Measurements from ENCODE around the gene MRFAP1L1. TPM values are rescaled to one million over a fixed set of nuclear protein-coding genes. Genes with fewer than 3 reads are reported as not detected.

The MRFAP1L1 gene
- total RNA-seq, 1 donor from 2014 or later, result 68.8 TPM

- DNase-seq (ENCODE audit: low spot score in 2 of 2, unreplicated experiment in 2 of 2), result no peak
- no peak overlapping the region for H3K27ac Mint-ChIP-seq
- no peaks in the 10 kb centered on the region for H3K27me3 Mint-ChIP-seq (ENCODE audit: low read depth)
- no peaks in the 10 kb centered on the region for H3K36me3 Mint-ChIP-seq
- no peak for TF ChIP-seq CTCF (IDR thresholded peaks at IDR 0.05; ENCODE audit: unreplicated experiment)
- H3K4me1 Mint-ChIP-seq, result peaks cover 9% of the 10 kb centered on the region
- H3K4me3 Mint-ChIP-seq, result no peak overlapping the region
- no peaks in the 10 kb centered on the region for H3K9me3 Mint-ChIP-seq
Observed at GRCh38 chr4:6749340-6750171, 39.9 kb upstream of the MRFAP1L1 start.

- no peak overlapping the region for H3K4me3 Mint-ChIP-seq
- no peaks in the 10 kb centered on the region for H3K9me3 Mint-ChIP-seq
- DNase-seq (ENCODE audit: low spot score in 2 of 2, unreplicated experiment in 2 of 2), result no peak
- H3K27me3 Mint-ChIP-seq (ENCODE audit: low read depth), result no peaks in the 10 kb centered on the region
- no peaks in the 10 kb centered on the region for H3K36me3 Mint-ChIP-seq
- H3K4me1 Mint-ChIP-seq, result peaks cover 9% of the 10 kb centered on the region
- no peak overlapping the region for H3K27ac Mint-ChIP-seq
- TF ChIP-seq CTCF (IDR thresholded peaks at IDR 0.05; ENCODE audit: unreplicated experiment), result no peak
Observed at GRCh38 chr4:6748286-6748685, 38.6 kb upstream of the MRFAP1L1 start.

DNA sequence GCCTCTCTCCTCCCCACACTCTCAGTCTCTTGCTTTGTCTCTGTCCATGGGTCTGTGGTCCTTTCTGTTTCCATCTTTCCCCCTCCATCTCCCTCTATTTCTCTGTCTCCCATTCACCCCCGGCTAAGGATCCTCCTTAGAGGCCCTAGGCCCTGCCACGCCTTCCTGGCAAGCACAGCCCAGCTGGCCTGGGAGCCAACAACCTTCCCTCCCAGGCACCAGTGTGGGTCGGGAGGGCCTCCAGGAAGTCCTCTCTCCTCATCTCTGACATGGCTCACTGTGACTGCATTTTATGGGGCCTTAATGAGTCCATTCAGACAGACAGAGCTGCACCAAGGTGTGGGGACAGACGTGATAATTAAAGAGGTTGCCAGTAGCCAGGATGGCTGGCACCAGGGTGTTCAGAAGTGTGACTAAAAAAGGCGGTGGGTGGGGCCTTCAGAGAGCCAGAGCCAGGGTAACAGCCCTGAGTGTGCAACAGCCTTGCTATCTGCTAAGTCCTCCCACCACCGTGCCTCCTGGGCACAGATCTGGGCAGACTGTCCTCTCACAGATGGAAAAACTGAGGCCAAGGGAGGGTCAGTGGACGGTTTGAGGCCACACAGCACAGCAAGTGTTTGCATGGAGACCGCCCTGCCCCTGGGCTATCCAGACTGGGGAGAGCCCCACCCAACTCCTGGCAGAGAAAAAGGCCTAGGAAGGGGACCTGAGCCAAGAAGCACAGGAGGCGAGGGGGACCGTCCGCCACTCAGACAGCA lies 37.8 kb upstream of the MRFAP1L1 start:
- H3K27ac Mint-ChIP-seq, result no peak overlapping the region

DNA sequence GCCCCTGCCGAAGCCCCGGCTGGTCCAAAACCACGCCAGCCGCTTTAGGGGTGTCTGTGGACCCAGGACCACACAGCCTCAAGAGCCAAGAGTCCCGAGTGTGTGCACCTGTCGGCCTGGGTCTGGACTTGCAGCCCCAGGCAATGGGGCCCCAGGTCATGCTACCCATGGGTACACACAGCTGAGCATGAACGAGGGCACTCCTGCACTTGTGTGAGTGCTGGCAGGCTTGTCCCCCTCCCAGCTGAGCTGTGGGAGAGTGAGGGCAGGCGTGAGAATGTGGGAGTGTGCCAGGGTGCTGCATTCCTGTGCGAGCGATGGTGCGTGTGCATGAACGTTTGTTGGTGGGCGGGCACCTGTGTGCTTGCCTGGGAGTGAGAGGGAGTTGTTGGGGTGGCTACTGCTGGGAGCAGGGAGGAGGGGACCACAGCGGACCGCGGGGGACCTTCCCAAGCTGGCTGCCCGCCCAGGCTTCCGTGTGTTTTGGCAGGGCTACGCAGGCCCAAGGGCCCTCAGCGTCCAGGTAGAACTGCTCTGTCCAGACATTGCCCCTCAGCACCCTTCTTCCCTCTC lies 37.1 kb upstream of the MRFAP1L1 start:
- Mint-ChIP-seq H3K27me3 (ENCODE audit: low read depth) (no peaks in the 10 kb centered on the region), H3K4me1 (peaks cover 9% of the 10 kb centered on the region), H3K36me3 (no peaks in the 10 kb centered on the region), H3K4me3 (no peak overlapping the region), H3K27ac (no peak overlapping the region), H3K9me3 (no peaks in the 10 kb centered on the region)
- DNase-seq (ENCODE audit: low spot score in 2 of 2, unreplicated experiment in 2 of 2), result no peak
- TF ChIP-seq CTCF (IDR thresholded peaks at IDR 0.05; ENCODE audit: unreplicated experiment), result no peak

More for the DNA sequence above, 37.8 kb upstream of the MRFAP1L1 start:
- H3K4me1 Mint-ChIP-seq, result peaks cover 9% of the 10 kb centered on the region
- TF ChIP-seq CTCF (IDR thresholded peaks at IDR 0.05; ENCODE audit: unreplicated experiment), result no peak
- H3K27me3 Mint-ChIP-seq (ENCODE audit: low read depth), result no peaks in the 10 kb centered on the region
- no peaks in the 10 kb centered on the region for H3K36me3 Mint-ChIP-seq
- no peaks in the 10 kb centered on the region for H3K9me3 Mint-ChIP-seq
- DNase-seq (ENCODE audit: low spot score in 2 of 2, unreplicated experiment in 2 of 2), result no peak
- H3K4me3 Mint-ChIP-seq, result no peak overlapping the region

DNA sequence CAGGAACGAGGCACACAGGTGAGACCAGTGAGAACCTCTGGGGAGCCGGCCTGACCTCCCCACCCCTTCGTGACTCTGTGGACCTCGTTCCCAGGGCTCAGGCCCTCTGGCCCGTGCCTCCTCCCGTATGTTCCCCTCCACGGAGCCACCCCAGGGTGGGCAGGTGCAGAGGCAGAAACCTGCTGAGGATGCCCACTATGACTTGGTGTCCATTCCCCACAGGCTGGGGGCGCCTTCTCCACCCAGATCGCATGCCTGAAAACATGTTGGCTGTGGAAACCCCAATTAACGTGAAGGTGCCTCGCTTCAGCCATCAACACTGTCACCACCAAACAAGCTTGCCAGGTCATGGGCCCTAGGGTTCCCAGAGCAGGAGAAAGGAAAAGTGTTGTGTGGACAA lies 33.3 kb upstream of the MRFAP1L1 start:
- no peaks in the 10 kb centered on the region for H3K36me3 Mint-ChIP-seq
- H3K27ac Mint-ChIP-seq, result no peak overlapping the region
- H3K9me3 Mint-ChIP-seq, result peaks cover 11% of the 10 kb centered on the region
- H3K27me3 Mint-ChIP-seq (ENCODE audit: low read depth), result no peaks in the 10 kb centered on the region
- H3K4me1 Mint-ChIP-seq, result peaks cover 9% of the 10 kb centered on the region
- no peak overlapping the region for H3K4me3 Mint-ChIP-seq
- no peak for TF ChIP-seq CTCF (IDR thresholded peaks at IDR 0.05; ENCODE audit: unreplicated experiment)
- DNase-seq (ENCODE audit: low spot score in 2 of 2, unreplicated experiment in 2 of 2), result no peak

All from mesothelial cell of epicardium (in vitro differentiated cells).